H1 (cell line): Measurements from ENCODE around the gene ROM1. TPM values are rescaled to one million over a fixed set of nuclear protein-coding genes. Genes with fewer than 3 reads are reported as not detected.

Experiments used
- CTCF ChIA-PET: fragments of 300-600 bp; sonication (Branson Sonifier 250); formaldehyde crosslinking; loops from one replicate; lab custom pipeline; 2021; ENCODE audit not compliant: partially characterized antibody; lab: Charles Lee
- POLR2A ChIA-PET: fragments of 300-600 bp; sonication (Branson Sonifier 250); formaldehyde crosslinking; loops from one replicate; lab custom pipeline; 2021; ENCODE audit warnings: inconsistent platforms; ENCODE audit not compliant: partially characterized antibody; lab: Charles Lee
- DNase-seq, 2 experiments: peaks; one replicate each; pipeline versions ENCODE4 v3.0.0 to v3.0.0-alpha.2; 2010 to 2022; ENCODE audit warnings: low spot score in 2 of 2, low read depth in 1 of 2, mixed read lengths in 1 of 2
- FAIRE-seq: peaks from 2 replicates; lab custom pipeline; 2011; peaks lifted over from hg19 to GRCh38; lab: Jason Lieb, UNC
- H2AFZ ChIP-seq: 2 replicates; pipeline ENCODE4 v1.8.1; 2012; ENCODE audit warnings: low read length, inconsistent platforms
- H2AK5ac ChIP-seq: 2 replicates; pipeline ENCODE4 v1.6.1; 2013; ENCODE audit warnings: low read depth, low read length
- H2BK120ac ChIP-seq: replicated peaks from 2 replicates; pipeline ENCODE3; 2013; ENCODE audit warnings: low read depth, low read length, inconsistent platforms
- H2BK12ac ChIP-seq: 2 replicates; pipeline ENCODE4 v1.6.1; 2013; ENCODE audit warnings: low read depth, low read length
- H2BK15ac ChIP-seq: 2 replicates; pipeline ENCODE4 v1.6.1; 2013; ENCODE audit warnings: low read length
- H2BK20ac ChIP-seq: 2 replicates; pipeline ENCODE4 v1.6.1; 2013; ENCODE audit warnings: low read length
- H2BK5ac ChIP-seq: 2 replicates; pipeline ENCODE4 v1.6.1; 2013; ENCODE audit warnings: low read depth, low read length
- H3K14ac ChIP-seq: 2 replicates; pipeline ENCODE4 v1.6.1; 2013; ENCODE audit warnings: inconsistent platforms; ENCODE audit not compliant: insufficient read length
- H3K18ac ChIP-seq: 2 replicates; pipeline ENCODE4 v1.6.1; 2013; ENCODE audit warnings: low read length; ENCODE audit errors: extremely low read depth
- H3K23ac ChIP-seq: 2 replicates; pipeline ENCODE4 v1.6.1; 2013; ENCODE audit warnings: inconsistent platforms; ENCODE audit not compliant: insufficient read length
- H3K23me2 ChIP-seq: 2 replicates; pipeline ENCODE4 v1.6.1; 2013; ENCODE audit warnings: low read depth, low read length
- H3K27ac ChIP-seq: 2 replicates; pipeline ENCODE4 v1.6.1; 2011; ENCODE audit warnings: low read depth, low read length, inconsistent platforms
- H3K27me3 ChIP-seq, 4 experiments: replicated peaks in 1 of 4; 1 replicate in 1 of 4; 2 replicates in 3 of 4; pipeline versions ENCODE4 v1.6.1 to v1.8.1; 2011 to 2013; ENCODE audit warnings: low read length in 3 of 4, mild to moderate bottlenecking in 3 of 4, inconsistent platforms in 2 of 4, mixed read lengths in 2 of 4, moderate library complexity in 1 of 4; ENCODE audit not compliant: control insufficient read depth in 3 of 4, insufficient read depth in 3 of 4; ENCODE audit errors: extremely low read depth in 1 of 4
- H3K36me3 ChIP-seq, 4 experiments: 2 replicates each; pipeline versions ENCODE4 v1.6.1 to v1.8.1; 2011 to 2013; ENCODE audit warnings: mild to moderate bottlenecking in 4 of 4, low read length in 3 of 4, moderate library complexity in 2 of 4, control low read depth in 1 of 4, inconsistent platforms in 1 of 4; ENCODE audit not compliant: insufficient read depth in 4 of 4, control insufficient read depth in 2 of 4
- H3K4ac ChIP-seq: replicated peaks from 2 replicates; pipeline ENCODE3; 2013; ENCODE audit warnings: low read length, low read depth, mixed read lengths, inconsistent platforms; ENCODE audit not compliant: insufficient read length
- H3K4me1 ChIP-seq, 4 experiments: replicated peaks in 1 of 4; 1 replicate in 1 of 4; 2 replicates in 3 of 4; pipeline versions ENCODE4 v1.6.1 to v1.8.1; 2011 to 2013; ENCODE audit warnings: low read length in 3 of 4, inconsistent platforms in 2 of 4, mixed read lengths in 1 of 4; ENCODE audit not compliant: insufficient read depth in 4 of 4, control insufficient read depth in 3 of 4
- H3K4me2 ChIP-seq, 2 experiments: 2 replicates each; pipeline versions ENCODE4 v1.6.1 to v1.8.1; 2011 to 2013; ENCODE audit warnings: low read depth in 2 of 2, low read length in 2 of 2, control low read depth in 1 of 2, inconsistent platforms in 1 of 2, mild to moderate bottlenecking in 1 of 2; ENCODE audit not compliant: insufficient read depth in 1 of 2
- H3K4me3 ChIP-seq, 4 experiments: fragments of 200-600, 300-600 bp in 1 of 4; sonication (generic), shearing (Covaris generic), sonication (Bioruptor Twin) in 1 of 4; 2 replicates each; pipeline versions ENCODE4 v1.5.1 to v1.8.1; 2011 to 2016; ENCODE audit warnings: low read length in 4 of 4, low read depth in 3 of 4, control low read depth in 2 of 4, inconsistent platforms in 2 of 4, mild to moderate bottlenecking in 2 of 4, mixed read lengths in 1 of 4, moderate library complexity in 1 of 4; ENCODE audit not compliant: insufficient read depth in 2 of 4; ENCODE audit errors: extremely low read depth in 1 of 4
- H3K56ac ChIP-seq: replicated peaks from 2 replicates; pipeline ENCODE3; 2013; ENCODE audit warnings: low read depth, mild to moderate bottlenecking, mixed read lengths, low read length, inconsistent platforms; ENCODE audit not compliant: insufficient read length
- H3K79me1 ChIP-seq: 2 replicates; pipeline ENCODE4 v1.6.1; 2013; ENCODE audit warnings: low read depth, low read length, control low read depth
- H3K79me2 ChIP-seq, 2 experiments: 2 replicates each; pipeline versions ENCODE4 v1.6.1 to v1.8.1; 2012 to 2013; ENCODE audit warnings: low read length in 2 of 2, mild to moderate bottlenecking in 2 of 2, inconsistent platforms in 1 of 2; ENCODE audit not compliant: insufficient read depth in 2 of 2, control insufficient read depth in 1 of 2
- H3K9ac ChIP-seq, 4 experiments: replicated peaks in 1 of 4; 1 replicate in 1 of 4; 2 replicates in 3 of 4; pipeline versions ENCODE4 v1.6.1 to v1.8.1; 2011 to 2013; ENCODE audit warnings: low read depth in 3 of 4, low read length in 3 of 4, control low read depth in 2 of 4, mild to moderate bottlenecking in 2 of 4, moderate library complexity in 2 of 4, inconsistent platforms in 1 of 4; ENCODE audit errors: extremely low read depth in 1 of 4
- H3K9me3 ChIP-seq, 2 experiments: 2 replicates each; pipeline versions ENCODE4 v1.6.1 to v1.8.1; 2012 to 2013; ENCODE audit warnings: mild to moderate bottlenecking in 2 of 2, moderate library complexity in 2 of 2, control low read depth in 1 of 2, inconsistent platforms in 1 of 2, low read depth in 1 of 2, low read length in 1 of 2, mixed read lengths in 1 of 2; ENCODE audit not compliant: insufficient read depth in 2 of 2
- H4K20me1 ChIP-seq, 2 experiments: replicated peaks in 1 of 2; 2 replicates each; pipeline versions ENCODE3 to v1.8.1; 2011 to 2013; ENCODE audit warnings: inconsistent platforms in 2 of 2, low read length in 2 of 2, mild to moderate bottlenecking in 1 of 2; ENCODE audit not compliant: insufficient read depth in 2 of 2, control insufficient read depth in 1 of 2
- H4K5ac ChIP-seq: 2 replicates; pipeline ENCODE4 v1.6.1; 2013; ENCODE audit warnings: low read length, low read depth, mixed read lengths, inconsistent platforms; ENCODE audit not compliant: insufficient read length
- H4K8ac ChIP-seq: 2 replicates; pipeline ENCODE4 v1.8.0; 2013; ENCODE audit warnings: mild to moderate bottlenecking, moderate library complexity, low read length, inconsistent platforms; ENCODE audit not compliant: insufficient read depth; ENCODE audit errors: extremely low read depth
- H4K91ac ChIP-seq: replicated peaks from 2 replicates; pipeline ENCODE3; 2013; ENCODE audit warnings: low read length, mixed read lengths, inconsistent platforms; ENCODE audit not compliant: insufficient read length
- CBX8 ChIP-seq: fragments of 300-800, 300-1000 bp; sonication (generic); IDR thresholded peaks from 2 replicates; pipeline ENCODE4 v1.7.1; 2016; ENCODE audit warnings: low read depth, low read length, borderline replicate concordance
- CHD1 ChIP-seq: IDR thresholded peaks from 2 replicates; pipeline ENCODE4 v1.6.1; 2012; ENCODE audit warnings: low read depth, low read length, improper control_type of control experiment
- CTBP2 ChIP-seq: IDR thresholded peaks from 2 replicates; pipeline ENCODE4 v1.7.0; 2011; ENCODE audit warnings: borderline replicate concordance, mild to moderate bottlenecking, moderate library complexity, mixed read lengths, low read length; ENCODE audit not compliant: insufficient read depth, insufficient read length
- FOSL1 ChIP-seq: IDR thresholded peaks from 2 replicates; pipeline ENCODE4 v1.6.1; 2011; ENCODE audit warnings: mild to moderate bottlenecking, low read depth, low read length, moderate library complexity; ENCODE audit not compliant: insufficient read depth
- JUN ChIP-seq: IDR thresholded peaks from 2 replicates; pipeline ENCODE4 v1.6.1; 2011; ENCODE audit warnings: low read depth, mild to moderate bottlenecking, improper control_type of control experiment, low read length
- KDM4A ChIP-seq: IDR thresholded peaks from one replicate; pipeline ENCODE4 v1.7.1; 2012; ENCODE audit warnings: low read depth, mild to moderate bottlenecking, moderate library complexity, low read length, inconsistent platforms; ENCODE audit not compliant: severe bottlenecking
- NANOG ChIP-seq: IDR thresholded peaks from 2 replicates; pipeline ENCODE4 v1.6.1; 2011; ENCODE audit warnings: low read length, low read depth, mild to moderate bottlenecking, inconsistent platforms; ENCODE audit not compliant: insufficient read depth, poor library complexity, severe bottlenecking
- PHF8 ChIP-seq: fragments of 200-600 bp; sonication (generic); conservative IDR thresholded peaks from 2 replicates; pipeline ENCODE4 v1.7.1; 2012; ENCODE audit warnings: low read depth, mild to moderate bottlenecking, inconsistent platforms, low read length, moderate library complexity
- SIN3A ChIP-seq, 2 experiments: IDR thresholded peaks in 1 of 2; conservative IDR thresholded peaks in 1 of 2; 2 replicates each; pipeline ENCODE4 v1.6.1; 2011 to 2012; ENCODE audit warnings: low read length in 2 of 2, improper control_type of control experiment in 1 of 2, low read depth in 1 of 2, mild to moderate bottlenecking in 1 of 2
- SP1 ChIP-seq: IDR thresholded peaks from 2 replicates; pipeline ENCODE4 v1.6.1; 2011; ENCODE audit warnings: low read depth, low read length
- SP2 ChIP-seq: IDR thresholded peaks from 2 replicates; pipeline ENCODE4 v1.6.1; 2012; ENCODE audit warnings: mild to moderate bottlenecking, low read length, inconsistent platforms
- TAF7 ChIP-seq: optimal IDR thresholded peaks from 2 replicates; pipeline ENCODE3; 2011; ENCODE audit warnings: low read depth, mild to moderate bottlenecking, inconsistent platforms, low read length, moderate library complexity, borderline replicate concordance
- TEAD4 ChIP-seq: IDR thresholded peaks from 2 replicates; pipeline ENCODE4 v1.6.1; 2012; ENCODE audit warnings: low read depth, low read length, inconsistent platforms, mixed read lengths
- WGBS, 2 experiments: shearing (Covaris generic) in 1 of 2; methylation state at CpG; one replicate each; pipeline versions ENCODE4 v1.1.6 to v1.1.7; 2013 to 2015; ENCODE audit warnings: low lambda C conversion rate in 2 of 2, mixed read lengths in 2 of 2, inconsistent platforms in 1 of 2, low coverage in 1 of 2, missing lambda C conversion rate in 1 of 2; ENCODE audit not compliant: insufficient replicate concordance in 2 of 2, insufficient coverage in 1 of 2, insufficient read length in 1 of 2; ENCODE audit errors: extremely low coverage in 1 of 2, missing lambda C conversion rate in 1 of 2; 5-methylcytosine and 5-hydroxymethylcytosine counted together
- polyA plus RNA-seq, 7 experiments: library from polyadenylated mRNA; depleted of rRNA in 3 of 7; stranded (reverse) in 5 of 7; unstranded in 2 of 7; fragments of >200 nt in 5 of 7; fragments of 200-250 nt in 2 of 7; gene quantifications; 1 replicate in 5 of 7; 2 replicates in 1 of 7; 4 replicates in 1 of 7; pipeline versions ENCODE4 v1.2.1 to v1.2.3, GENCODE V29; 2011 to 2013; ENCODE audit warnings: missing spikeins in 2 of 7, mixed read lengths in 2 of 7
- total RNA-seq: library from RNA; stranded (reverse); fragmentation: NEBNext Ultra II Directional; extraction: Animal tissue kit (Norgen Biotek cat#: 25700); gene quantifications from 2 replicates; pipeline ENCODE4 v1.2.1, GENCODE V29; 2021

Gene ROM1
- total and polyA plus RNA-seq, 2 of the 8 experiments (the other 6 are each of a cell fraction or from before 2014, with no cell fraction given), result 0.86 to 2.2 TPM

DNA sequence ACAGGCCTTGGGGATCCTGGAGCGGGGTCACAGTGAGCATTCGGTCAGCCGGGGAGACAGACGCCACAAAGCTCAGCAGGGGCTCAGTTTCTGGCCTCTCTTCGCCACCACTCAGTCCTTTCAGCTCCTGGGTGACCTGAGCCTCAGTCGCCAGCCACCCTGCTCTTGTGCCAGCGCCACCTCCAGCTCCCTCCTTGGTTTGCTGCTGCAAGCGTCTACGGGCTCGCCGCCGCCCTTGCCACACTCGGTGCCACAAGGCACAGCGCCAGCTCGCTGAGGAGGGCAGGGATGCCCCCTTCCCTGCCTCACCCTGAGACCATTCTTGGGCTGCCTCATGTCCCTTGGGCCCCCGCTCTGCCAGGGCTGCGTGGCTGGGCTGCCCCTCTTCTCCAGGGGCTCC, 37.9 kb upstream of the ROM1 start:
- H3K9ac ChIP-seq, result peak overlapping the region in 1 of 4 experiments; percentile 81; a peak in 1 of 7 replicates
- CTCF ChIA-PET, result interaction anchor here (0.7 to 1.9 kb wide), 9 partner anchors 11 to 180 kb away, joined by 3 to 11 read pairs (median 4); partner anchors contain the start of gene EML3
- H3K36me3 ChIP-seq, result peaks cover 23 to 41% (median 35%) of the 10 kb centered on the region in 4 experiments
- TF ChIP-seq JUN, result no peak
- no peak for TF ChIP-seq CTBP2
- TF ChIP-seq CBX8, result no peak
- no peak for TF ChIP-seq CHD1
- no peak for TF ChIP-seq PHF8
- TF ChIP-seq SP2, result no peak
- TF ChIP-seq TAF7, result no peak
- no peak for TF ChIP-seq TEAD4
- no peak for TF ChIP-seq SP1
- TF ChIP-seq FOSL1, result no peak
- no peak for TF ChIP-seq NANOG
- TF ChIP-seq KDM4A, result no peak
- no peak for TF ChIP-seq SIN3A (conservative IDR thresholded peaks at IDR 0.05 in 1 of 2, IDR thresholded peaks at IDR 0.05 in 1 of 2; ENCODE audit: low read depth in 1 of 2, low read length in 2 of 2)

More for the DNA sequence above, 37.9 kb upstream of the ROM1 start:
- Histone ChIP-seq H3K23ac (no peak overlapping the region), H4K8ac (peak overlapping the region; percentile 87), H3K27ac (no peak overlapping the region), H2BK12ac (no peak overlapping the region), H2AK5ac (no peak overlapping the region), H3K4me2 (peak overlapping the region; percentile 79 to 85), H3K4ac (no peak overlapping the region), H2BK120ac (no peak overlapping the region), H2BK5ac (0 out of 2 replicates have a peak overlapping the region, but pooled peaks have one; percentile 35), H3K23me2 (peaks cover 13% of the 10 kb centered on the region), H3K56ac (no peak overlapping the region), H2BK15ac (no peak overlapping the region), H3K14ac (no peak overlapping the region), H3K9me3 (no peaks in the 10 kb centered on the region), H3K4me3 (peak overlapping the region; percentile 50 to 93 (median 84); a peak in 5 of 8 replicates), H3K18ac (no peak overlapping the region), H3K27me3 (no peaks in the 10 kb centered on the region), H3K79me2 (peaks cover 0 to 34% of the 10 kb centered on the region in 2 experiments), H2BK20ac (no peak overlapping the region), H4K91ac (no peak overlapping the region), H3K79me1 (0 out of 2 replicates have a peak, but pooled peaks cover 4% of the 10 kb centered on the region), H3K4me1 (peaks cover 0 to 11% (median 7%) of the 10 kb centered on the region in 4 experiments; a peak in 4 of 7 replicates), H4K20me1 (peaks cover 0 to 16% of the 10 kb centered on the region in 2 experiments), H2AFZ (no peak overlapping the region), H4K5ac (no peak overlapping the region)
- POLR2A ChIA-PET, result interaction anchor here (0.6 to 20.7 kb wide), 15 partner anchors 13 to 231 kb away, joined by 3 to 336 read pairs (median 9); partner anchors contain the start of genes B3GAT3, BSCL2, C11orf98 and CSKMT
- 91% methylated on average over 17 of the region's 17 CpGs; no CpG with 5 or more reads in 1 of the 2 experiments for WGBS, 2 experiments
- DNase-seq (no peak), FAIRE-seq (no peak)
